ENCODE data around the gene PCDHA13.

Gene PCDHA13

GRCh38 chr5:140916325-140916724 is 34.4 kb downstream of the PCDHA13 start:
- H3K27me3 Mint-ChIP-seq = peaks cover 3% of the 10 kb centered on the region
- H3K9me3 Mint-ChIP-seq = peaks cover 12% of the 10 kb centered on the region
- H3K36me3 Mint-ChIP-seq (ENCODE audit: low read depth) = no peaks in the 10 kb centered on the region
- H3K27ac Mint-ChIP-seq = no peak overlapping the region
- H3K4me1 Mint-ChIP-seq = no peaks in the 10 kb centered on the region
- no peak for DNase-seq
- no peak overlapping the region for H3K4me3 Mint-ChIP-seq
- ATAC-seq = no peak

GRCh38 chr5:140923601-140924000 is 41.7 kb downstream of the PCDHA13 start:
- H3K36me3 Mint-ChIP-seq (ENCODE audit: low read depth) = no peaks in the 10 kb centered on the region
- no peak overlapping the region for H3K27ac Mint-ChIP-seq
- H3K4me3 Mint-ChIP-seq = no peak overlapping the region
- DNase-seq (no peak), ATAC-seq (no peak)
- peaks cover 45% of the 10 kb centered on the region for H3K27me3 Mint-ChIP-seq
- no peaks in the 10 kb centered on the region for H3K9me3 Mint-ChIP-seq
- peaks cover 1% of the 10 kb centered on the region for H3K4me1 Mint-ChIP-seq

- Mint-ChIP-seq H3K4me1 (peaks cover 1% of the 10 kb centered on the region), H3K27me3 (peaks cover 49% of the 10 kb centered on the region)
These were observed 44.0 kb downstream of the PCDHA13 start, which contains the start of gene PCDHAC1 for GRCh38 chr5:140925806-140926442. Gene PCDHAC1 (plus strand): TSS chr5:140926299. CDS start chr5:140926893, 594 bp downstream.

GRCh38 chr5:140926443-140927227 is 44.7 kb downstream of the PCDHA13 start:
- Mint-ChIP-seq H3K27ac (no peak overlapping the region), H3K9me3 (no peaks in the 10 kb centered on the region), H3K27me3 (peaks cover 47% of the 10 kb centered on the region), H3K4me3 (peak overlapping the region; percentile 48), H3K36me3 (ENCODE audit: low read depth) (no peaks in the 10 kb centered on the region), H3K4me1 (peaks cover 1% of the 10 kb centered on the region)
- DNase-seq = peak; percentile 34
- ATAC-seq = peak; percentile 33

More at GRCh38 chr5:140925806-140926442, 44.0 kb downstream of the PCDHA13 start, which contains the start of gene PCDHAC1:
- H3K27ac Mint-ChIP-seq = no peak within 1 kb of the TSS
- no peaks in the 10 kb centered on the region for H3K36me3 Mint-ChIP-seq (ENCODE audit: low read depth)
- H3K4me3 Mint-ChIP-seq = peak within 1 kb of the TSS; percentile 48
- no peak for DNase-seq
- no peaks in the 10 kb centered on the region for H3K9me3 Mint-ChIP-seq
- peak; percentile 20 for ATAC-seq

- H3K4me1 Mint-ChIP-seq = peaks cover 1% of the 10 kb centered on the region
- peaks cover 47% of the 10 kb centered on the region for H3K27me3 Mint-ChIP-seq
- ATAC-seq (no peak), DNase-seq (no peak)
- no peaks in the 10 kb centered on the region for H3K36me3 Mint-ChIP-seq (ENCODE audit: low read depth)
- no peaks in the 10 kb centered on the region for H3K9me3 Mint-ChIP-seq
- H3K4me3 Mint-ChIP-seq = peak overlapping the region; percentile 48
- H3K27ac Mint-ChIP-seq = no peak overlapping the region
These were observed 45.3 kb downstream of the PCDHA13 start for GRCh38 chr5:140927228-140927573.

All from activated naive CD8-positive, alpha-beta T cell treated with anti-CD3 and anti-CD28 coated beads, Interleukin-2, amount 50 U/mL, for 24 hours (primary cell).